Subcutaneous abdominal adipose tissue (tissue), 5 donors: ENCODE data around the gene UBE4B.

Experiments
- H3K27ac ChIP-seq: one replicate; pipeline ENCODE4 v1.7.0; 2013; ENCODE audit warnings: low read depth, mild to moderate bottlenecking, inconsistent platforms, low read length, moderate library complexity
- H3K27me3 ChIP-seq, 5 donors: one replicate each; pipeline ENCODE4 v1.7.0; 2013; ENCODE audit warnings: low read length in 5 of 5, inconsistent platforms in 1 of 5; ENCODE audit not compliant: control insufficient read depth in 5 of 5, insufficient read depth in 4 of 5
- H3K36me3 ChIP-seq, 5 donors: one replicate each; pipeline ENCODE4 v1.7.0; 2013; ENCODE audit warnings: low read length in 5 of 5; ENCODE audit not compliant: control insufficient read depth in 5 of 5, insufficient read depth in 5 of 5
- H3K4me1 ChIP-seq, 5 donors: one replicate each; pipeline ENCODE4 v1.7.0; 2013; ENCODE audit warnings: low read length in 5 of 5, mild to moderate bottlenecking in 3 of 5, moderate library complexity in 1 of 5; ENCODE audit not compliant: control insufficient read depth in 5 of 5, insufficient read depth in 5 of 5
- H3K4me3 ChIP-seq, 5 donors: one replicate each; pipeline ENCODE4 v1.7.0; 2013; ENCODE audit warnings: low read length in 5 of 5, low read depth in 1 of 5
- H3K9ac ChIP-seq, 5 donors: one replicate each; pipeline ENCODE4 v1.7.0; 2013; ENCODE audit warnings: low read length in 5 of 5, mild to moderate bottlenecking in 4 of 5, moderate library complexity in 3 of 5
- H3K9me3 ChIP-seq, 5 donors: one replicate each; pipeline ENCODE4 v1.7.0; 2013; ENCODE audit warnings: low read length in 5 of 5; ENCODE audit not compliant: control insufficient read depth in 5 of 5
- donor health status: healthy.
- donor health status: healthy.
- donor health status: healthy.
- donor health status: healthy.
- donor health status: healthy.

Gene UBE4B

DNA sequence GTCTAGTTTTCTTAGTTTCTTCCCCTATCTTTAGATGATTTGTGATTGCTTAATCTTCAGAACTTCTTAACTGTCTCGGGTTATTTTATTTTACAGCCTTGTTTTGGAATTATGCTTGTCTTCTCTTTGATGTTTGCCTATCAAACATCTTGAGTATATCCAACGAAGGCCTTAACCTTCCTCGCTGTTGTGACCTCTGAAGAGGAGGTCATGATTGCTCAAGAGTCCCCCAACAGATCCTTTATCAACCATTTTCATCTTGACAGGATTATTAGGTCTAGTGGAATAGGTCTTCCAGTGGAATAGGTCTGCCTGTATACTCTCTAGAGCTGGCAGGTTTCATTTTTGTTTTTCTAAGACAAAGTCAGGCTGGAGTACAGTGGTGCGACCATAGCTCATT lies 45.7 kb downstream of the UBE4B start:
- peaks cover 3 to 17% (median 12%) of the 10 kb centered on the region in 5 donors for H3K36me3 ChIP-seq
- peaks cover 0 to 7% (median 3%) of the 10 kb centered on the region in 5 donors for H3K4me1 ChIP-seq
- no peaks in the 10 kb centered on the region for H3K9me3 ChIP-seq
- no peak overlapping the region for H3K9ac ChIP-seq
- no peak overlapping the region for H3K27ac ChIP-seq
- no peaks in the 10 kb centered on the region for H3K27me3 ChIP-seq
- H3K4me3 ChIP-seq: no peak overlapping the region

GRCh38 chr1:10080523-10080922 lies 47.8 kb downstream of the UBE4B start:
- no peaks in the 10 kb centered on the region for H3K9me3 ChIP-seq
- no peak overlapping the region for H3K9ac ChIP-seq
- peaks cover 0 to 7% (median 6%) of the 10 kb centered on the region in 5 donors for H3K36me3 ChIP-seq
- H3K27ac ChIP-seq: no peak overlapping the region
- H3K27me3 ChIP-seq: no peaks in the 10 kb centered on the region
- H3K4me3 ChIP-seq: no peak overlapping the region
- peaks cover 0 to 7% (median 0%) of the 10 kb centered on the region in 5 donors for H3K4me1 ChIP-seq

DNA sequence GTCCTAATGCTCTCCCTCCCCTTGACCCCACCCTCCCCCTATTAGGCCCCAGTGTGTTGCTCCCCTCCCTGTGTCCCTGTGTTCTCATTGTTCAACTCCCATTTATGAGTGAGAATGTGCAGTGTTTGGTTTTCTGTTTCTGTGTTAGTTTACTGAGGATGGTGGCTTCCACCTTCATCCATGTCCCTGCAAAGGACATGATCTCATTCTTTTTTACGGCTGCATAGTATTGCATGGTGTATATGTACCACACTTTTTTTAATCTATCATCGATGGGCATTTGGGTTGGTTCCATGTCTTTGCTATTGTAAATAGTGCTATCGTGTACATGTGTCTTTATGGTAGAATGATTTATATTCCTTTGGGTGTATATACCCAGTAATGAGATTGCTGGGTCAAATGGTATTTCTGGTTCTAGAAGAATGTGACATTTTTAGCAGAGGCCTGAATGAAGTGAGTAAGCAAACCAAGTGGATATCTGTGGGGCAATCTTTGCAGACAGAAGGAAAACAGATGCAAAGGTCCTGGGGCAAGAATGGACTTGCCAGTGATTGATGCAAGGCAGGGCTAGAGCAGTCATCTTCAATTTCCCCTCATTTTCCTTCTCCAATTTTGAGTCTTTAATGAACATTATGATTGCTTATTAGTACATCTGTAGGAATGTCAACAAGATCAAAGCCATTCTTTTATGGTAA lies 50.2 kb downstream of the UBE4B start:
- no peaks in the 10 kb centered on the region for H3K9me3 ChIP-seq
- H3K27me3 ChIP-seq: no peaks in the 10 kb centered on the region
- no peak overlapping the region for H3K4me3 ChIP-seq
- H3K4me1 ChIP-seq: peaks cover 0 to 7% (median 0%) of the 10 kb centered on the region in 5 donors
- H3K36me3 ChIP-seq: peaks cover 0 to 3% (median 2%) of the 10 kb centered on the region in 5 donors
- no peak overlapping the region for H3K27ac ChIP-seq
- no peak overlapping the region for H3K9ac ChIP-seq

- H3K36me3 ChIP-seq: peaks cover 0 to 3% (median 2%) of the 10 kb centered on the region in 5 donors
- no peaks in the 10 kb centered on the region for H3K4me1 ChIP-seq
- H3K27me3 ChIP-seq: no peaks in the 10 kb centered on the region
- no peak overlapping the region for H3K27ac ChIP-seq
- no peak overlapping the region for H3K4me3 ChIP-seq
- H3K9ac ChIP-seq: no peak overlapping the region
- no peaks in the 10 kb centered on the region for H3K9me3 ChIP-seq
Observed at GRCh38 chr1:10084045-10084444, 51.3 kb downstream of the UBE4B start.

DNA sequence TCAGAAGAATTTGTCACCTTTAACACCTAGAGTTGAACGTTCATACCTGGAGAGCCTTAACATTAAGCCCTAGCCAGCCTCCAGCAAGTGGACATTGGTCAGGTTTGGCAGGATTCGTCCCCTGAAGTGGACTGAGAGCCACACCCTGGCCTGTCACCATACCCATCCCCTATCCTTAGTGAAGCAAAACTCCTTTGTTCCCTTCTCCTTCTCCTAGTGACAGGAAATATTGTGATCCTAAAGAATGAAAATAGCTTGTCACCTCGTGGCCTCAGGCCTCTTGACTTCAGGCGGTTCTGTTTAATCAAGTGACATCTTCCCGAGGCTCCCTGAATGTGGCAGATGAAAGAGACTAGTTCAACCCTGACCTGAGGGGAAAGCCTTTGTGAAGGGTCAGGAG lies 52.3 kb downstream of the UBE4B start:
- Histone ChIP-seq H3K9me3 (no peaks in the 10 kb centered on the region), H3K4me3 (no peak overlapping the region), H3K27ac (no peak overlapping the region), H3K36me3 (peaks cover 0 to 3% (median 2%) of the 10 kb centered on the region in 5 donors), H3K27me3 (no peaks in the 10 kb centered on the region), H3K4me1 (no peaks in the 10 kb centered on the region), H3K9ac (no peak overlapping the region)

DNA sequence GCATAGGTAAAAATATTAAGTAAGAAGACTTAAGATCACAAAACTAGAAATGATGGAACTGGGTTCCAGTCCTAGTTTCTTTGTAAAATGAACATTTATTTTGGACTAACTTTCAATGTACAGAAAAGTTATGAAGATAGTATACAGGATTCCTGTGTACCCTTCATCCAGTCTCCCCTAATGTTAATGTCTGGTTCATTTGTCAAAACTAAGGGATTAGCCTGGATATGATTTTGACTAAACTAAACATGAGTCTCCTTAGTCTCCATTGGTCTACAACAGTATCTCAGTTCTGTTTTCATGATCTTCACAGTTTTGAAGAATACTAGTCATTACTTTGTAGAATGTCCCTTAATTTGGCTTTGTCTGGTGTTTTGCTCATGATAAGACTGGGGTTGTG lies 54.5 kb downstream of the UBE4B start:
- Histone ChIP-seq H3K4me3 (no peak overlapping the region), H3K27me3 (no peaks in the 10 kb centered on the region), H3K36me3 (no peaks in the 10 kb centered on the region), H3K9ac (no peak overlapping the region), H3K4me1 (no peaks in the 10 kb centered on the region), H3K27ac (no peak overlapping the region), H3K9me3 (no peaks in the 10 kb centered on the region)

DNA sequence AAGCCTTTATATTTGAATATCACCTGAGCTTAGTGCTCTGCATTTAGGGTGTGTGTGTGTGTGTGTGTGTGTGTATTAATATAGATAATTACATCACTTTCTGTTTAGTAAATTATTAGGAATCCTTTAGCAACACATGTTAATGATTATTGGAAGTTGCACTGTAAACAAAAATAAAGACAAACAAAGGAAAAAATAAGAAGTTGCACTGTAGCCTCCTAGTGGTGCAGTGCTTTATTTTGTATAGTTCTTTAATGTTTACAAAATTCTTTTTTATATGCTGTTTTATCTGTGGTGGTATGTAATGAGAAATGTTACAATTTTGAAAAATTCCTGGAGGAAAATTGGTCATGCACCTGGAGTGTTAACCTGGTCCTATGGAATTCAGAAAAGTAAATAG lies 69.2 kb downstream of the UBE4B start:
- no peaks in the 10 kb centered on the region for H3K9me3 ChIP-seq
- no peak overlapping the region for H3K4me3 ChIP-seq
- no peak overlapping the region for H3K9ac ChIP-seq
- no peak overlapping the region for H3K27ac ChIP-seq
- H3K27me3 ChIP-seq: no peaks in the 10 kb centered on the region
- H3K4me1 ChIP-seq: peaks cover 0 to 5% (median 0%) of the 10 kb centered on the region in 5 donors
- peaks cover 18 to 51% (median 39%) of the 10 kb centered on the region in 5 donors for H3K36me3 ChIP-seq

- Histone ChIP-seq H3K27ac (no peak overlapping the region), H3K9me3 (no peaks in the 10 kb centered on the region), H3K36me3 (peaks cover 22 to 55% (median 43%) of the 10 kb centered on the region in 5 donors)
Observed at GRCh38 chr1:10103193-10103592, 70.4 kb downstream of the UBE4B start.

DNA sequence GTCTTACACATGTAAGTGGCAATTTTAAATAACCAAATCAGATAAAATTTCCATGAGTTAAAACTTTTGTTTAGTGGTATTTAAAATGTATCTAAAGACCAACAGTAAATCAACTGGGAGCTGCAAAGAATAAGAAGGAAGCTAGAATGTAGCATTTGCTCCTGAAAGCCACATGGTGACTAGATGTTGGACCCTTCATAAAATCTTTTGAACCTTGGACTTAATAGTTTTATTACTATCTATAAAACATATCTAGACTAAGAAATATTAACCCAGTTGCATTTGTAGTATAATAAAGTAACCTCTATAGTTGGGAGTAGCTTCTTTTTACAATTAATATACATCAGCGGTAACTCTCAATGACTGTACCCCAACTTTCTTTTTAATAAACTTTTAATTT lies 72.1 kb downstream of the UBE4B start:
- peaks cover 24 to 65% (median 43%) of the 10 kb centered on the region in 5 donors for H3K36me3 ChIP-seq
- no peak overlapping the region for H3K9ac ChIP-seq
- peaks cover 0 to 10% (median 2%) of the 10 kb centered on the region in 5 donors for H3K4me1 ChIP-seq
- no peak overlapping the region for H3K4me3 ChIP-seq
- H3K9me3 ChIP-seq: no peaks in the 10 kb centered on the region
- no peaks in the 10 kb centered on the region for H3K27me3 ChIP-seq
- H3K27ac ChIP-seq: no peak overlapping the region

More at GRCh38 chr1:10103193-10103592, 70.4 kb downstream of the UBE4B start:
- Histone ChIP-seq H3K27me3 (no peaks in the 10 kb centered on the region), H3K4me1 (peaks cover 0 to 5% (median 0%) of the 10 kb centered on the region in 5 donors), H3K9ac (no peak overlapping the region), H3K4me3 (no peak overlapping the region)

GRCh38 chr1:10105484-10105883 lies 72.7 kb downstream of the UBE4B start:
- H3K4me1 ChIP-seq: peaks cover 0 to 10% (median 2%) of the 10 kb centered on the region in 5 donors
- peaks cover 24 to 66% (median 44%) of the 10 kb centered on the region in 5 donors for H3K36me3 ChIP-seq
- H3K27me3 ChIP-seq: no peaks in the 10 kb centered on the region
- no peak overlapping the region for H3K4me3 ChIP-seq
- no peaks in the 10 kb centered on the region for H3K9me3 ChIP-seq
- H3K9ac ChIP-seq: no peak overlapping the region
- no peak overlapping the region for H3K27ac ChIP-seq
